Colon (tissue), 2 donors: ENCODE measurements around the gene EIF4E.
A peak's percentile ranks its signal among the peaks of the same experiment; 100 is the strongest.
"Not testable (repeated sequence)": the region's sequence is repeated elsewhere in the genome, so short reads cannot be mapped to it uniquely, and the experiment has no call there.

Experiments
- FAIRE-seq: peaks from 2 replicates; lab custom pipeline; 2012; peaks lifted over from hg19 to GRCh38; lab: Jason Lieb, UNC
- donor health status: control.
- donor health status: control.

EIF4E gene

GRCh38 chr4:98932539-98932938, 3.6 kb upstream of the EIF4E start:
- peak; percentile 10 for FAIRE-seq

- no peak for FAIRE-seq
These were observed 1.5 kb upstream of the EIF4E start for GRCh38 chr4:98930311-98930865.

GRCh38 chr4:98929341-98930267, 671 bp upstream of the EIF4E start:
- no peak for FAIRE-seq

- no peak for FAIRE-seq
These were observed 815 bp downstream of the EIF4E start for GRCh38 chr4:98928131-98928504.

- not testable (repeated sequence) for FAIRE-seq
These were observed 2.7 kb downstream of the EIF4E start for GRCh38 chr4:98926257-98926656.

GRCh38 chr4:98921292-98921691, 7.6 kb downstream of the EIF4E start:
- no peak for FAIRE-seq

- FAIRE-seq: no peak
These were observed 8.9 kb downstream of the EIF4E start for GRCh38 chr4:98919996-98920395.

GRCh38 chr4:98910728-98911127, 18.2 kb downstream of the EIF4E start:
- FAIRE-seq: not testable (repeated sequence)

- no peak for FAIRE-seq
These were observed 19.1 kb downstream of the EIF4E start for GRCh38 chr4:98909646-98910401.

- no peak for FAIRE-seq
These were observed 20.1 kb downstream of the EIF4E start for GRCh38 chr4:98908703-98909262.

GRCh38 chr4:98908182-98908581, 20.8 kb downstream of the EIF4E start:
- FAIRE-seq: no peak

- FAIRE-seq: no peak
These were observed 23.1 kb downstream of the EIF4E start for GRCh38 chr4:98905839-98906238.

GRCh38 chr4:98905297-98905696, 23.6 kb downstream of the EIF4E start:
- no peak for FAIRE-seq

GRCh38 chr4:98903963-98904362, 25.0 kb downstream of the EIF4E start:
- FAIRE-seq: no peak

GRCh38 chr4:98903561-98903960, 25.4 kb downstream of the EIF4E start:
- no peak for FAIRE-seq

- peak; percentile 21 for FAIRE-seq
These were observed 29.7 kb downstream of the EIF4E start for GRCh38 chr4:98899277-98899676.

GRCh38 chr4:98891478-98892337, 37.2 kb downstream of the EIF4E start:
- FAIRE-seq: no peak

- no peak for FAIRE-seq
These were observed 38.1 kb downstream of the EIF4E start for GRCh38 chr4:98890702-98891455.

- FAIRE-seq: no peak
These were observed 41.8 kb downstream of the EIF4E start for GRCh38 chr4:98887145-98887544.

GRCh38 chr4:98886382-98886781, 42.6 kb downstream of the EIF4E start:
- FAIRE-seq: not testable (repeated sequence)

- FAIRE-seq: not testable (repeated sequence)
These were observed 48.0 kb downstream of the EIF4E start for GRCh38 chr4:98880884-98881283.
